Neural cell (in vitro differentiated cells): Measurements from ENCODE around the gene GART. TPM values are rescaled to one million over a fixed set of nuclear protein-coding genes. Genes with fewer than 3 reads are reported as not detected.

Experiments used
- H2AFZ ChIP-seq: fragments of 200-600, 300-800 bp; sonication (generic), shearing (Covaris generic); 2 replicates; pipeline ENCODE4 v1.6.0; 2014; ENCODE audit warnings: low read depth, mild to moderate bottlenecking, antibody characterized with exemption, low read length, moderate library complexity
- H3F3A ChIP-seq: fragments of 200-600 bp; shearing (Covaris generic); 2 replicates; pipeline ENCODE4 v1.6.1; 2016; ENCODE audit warnings: mild to moderate bottlenecking, moderate library complexity, mixed read lengths, antibody characterized with exemption, low read length; ENCODE audit not compliant: insufficient read depth, poor library complexity, severe bottlenecking
- H3K27ac ChIP-seq: fragments of 200-600, 300-800 bp; sonication (generic), shearing (Covaris generic); 2 replicates; pipeline ENCODE4 v1.5.1; 2014; ENCODE audit warnings: mild to moderate bottlenecking, low read length, moderate library complexity
- H3K27me3 ChIP-seq: fragments of 300-800, 200-600 bp; sonication (generic), shearing (Covaris generic); 2 replicates; pipeline ENCODE4 v1.6.0; 2014; ENCODE audit warnings: mild to moderate bottlenecking, low read depth, low read length, moderate library complexity; ENCODE audit not compliant: insufficient read depth
- H3K36me3 ChIP-seq: fragments of 300-800, 200-600 bp; sonication (generic), shearing (Covaris generic); 2 replicates; pipeline ENCODE4 v1.5.1; 2014; ENCODE audit warnings: mild to moderate bottlenecking, antibody characterized with exemption, low read length, moderate library complexity; ENCODE audit not compliant: insufficient read depth
- H3K4me2 ChIP-seq: fragments of 300-800, 200-600 bp; sonication (generic), shearing (Covaris generic); 2 replicates; pipeline ENCODE4 v1.6.0; 2014; ENCODE audit warnings: mild to moderate bottlenecking, low read length
- H3K4me3 ChIP-seq: fragments of 300-800, 200-600 bp; sonication (generic), shearing (Covaris generic); 2 replicates; pipeline ENCODE4 v1.5.1; 2014; ENCODE audit warnings: mild to moderate bottlenecking, low read length, moderate library complexity
- H3K79me2 ChIP-seq: fragments of 200-600 bp; shearing (Covaris generic); replicated peaks from 2 replicates; pipeline ENCODE4 v1.6.0; 2014; ENCODE audit warnings: mild to moderate bottlenecking, low read length, moderate library complexity; ENCODE audit not compliant: insufficient read depth
- H3K9ac ChIP-seq: fragments of 300-800, 200-600 bp; sonication (generic), shearing (Covaris generic); 2 replicates; pipeline ENCODE4 v1.6.1; 2016; ENCODE audit warnings: mild to moderate bottlenecking, low read length, mixed read lengths
- H3K9me2 ChIP-seq: fragments of 200-600 bp; shearing (Covaris generic); 2 replicates; pipeline ENCODE4 v1.6.1; 2016; ENCODE audit warnings: mild to moderate bottlenecking, low read length, mixed read lengths; ENCODE audit not compliant: insufficient read depth
- H3K9me3 ChIP-seq: fragments of 200-600, 300-800 bp; sonication (generic), shearing (Covaris generic); 2 replicates; pipeline ENCODE4 v1.6.1; 2016; ENCODE audit warnings: mild to moderate bottlenecking, mixed run types, low read length, moderate library complexity, mixed read lengths
- H4K20me1 ChIP-seq: fragments of 200-600 bp; shearing (Covaris generic); 2 replicates; pipeline ENCODE4 v1.6.1; 2016; ENCODE audit warnings: mild to moderate bottlenecking, mixed run types; ENCODE audit not compliant: insufficient read depth
- CTCF ChIP-seq: fragments of 450-650 bp; IDR thresholded peaks from 2 replicates; pipeline ENCODE4 v1.5.1; 2014; ENCODE audit warnings: antibody characterized with exemption, mild to moderate bottlenecking, moderate library complexity; ENCODE audit not compliant: poor library complexity, severe bottlenecking
- EP300 ChIP-seq: fragments of 450-650 bp; conservative IDR thresholded peaks from 2 replicates; pipeline ENCODE4 v1.6.1; 2014; ENCODE audit warnings: antibody characterized with exemption, mild to moderate bottlenecking, moderate library complexity; ENCODE audit not compliant: poor library complexity, severe bottlenecking
- EZH2 ChIP-seq: fragments of 200-600, 300-800 bp; shearing (Covaris generic), sonication (generic); IDR thresholded peaks from 2 replicates; pipeline ENCODE4 v1.6.1; 2014; ENCODE audit warnings: antibody characterized with exemption, low read length, borderline replicate concordance, mild to moderate bottlenecking; ENCODE audit not compliant: insufficient read depth, poor library complexity, severe bottlenecking
- MXI1 ChIP-seq: fragments of 450-650 bp; conservative IDR thresholded peaks from 2 replicates; pipeline ENCODE4 v1.6.1; 2014; ENCODE audit warnings: antibody characterized with exemption, mild to moderate bottlenecking; ENCODE audit not compliant: poor library complexity, severe bottlenecking
- POLR2AphosphoS5 ChIP-seq: IDR thresholded peaks from 2 replicates; pipeline ENCODE4 v1.6.1; 2012
- RAD21 ChIP-seq: fragments of 450-650 bp; conservative IDR thresholded peaks from 2 replicates; pipeline ENCODE4 v1.6.1; 2014; ENCODE audit warnings: antibody characterized with exemption, mild to moderate bottlenecking, moderate library complexity
- REST ChIP-seq: IDR thresholded peaks from 2 replicates; pipeline ENCODE4 v1.6.1; 2012; ENCODE audit warnings: borderline replicate concordance
- SMC3 ChIP-seq: fragments of 450-650 bp; conservative IDR thresholded peaks from 2 replicates; pipeline ENCODE4 v1.6.1; 2014; ENCODE audit warnings: antibody characterized with exemption, mild to moderate bottlenecking, moderate library complexity; ENCODE audit not compliant: poor library complexity
- TAF1 ChIP-seq: IDR thresholded peaks from 2 replicates; pipeline ENCODE4 v1.6.1; 2012; ENCODE audit warnings: low read depth
- polyA plus RNA-seq: library from polyadenylated mRNA; depleted of rRNA; stranded (reverse); fragments of >200 nt; gene quantifications from 2 replicates; pipeline ENCODE4 v1.2.3, GENCODE V29; 2014

The GART gene
- polyA plus RNA-seq, 1 donor from 2014 or later, result 87.5 TPM

DNA sequence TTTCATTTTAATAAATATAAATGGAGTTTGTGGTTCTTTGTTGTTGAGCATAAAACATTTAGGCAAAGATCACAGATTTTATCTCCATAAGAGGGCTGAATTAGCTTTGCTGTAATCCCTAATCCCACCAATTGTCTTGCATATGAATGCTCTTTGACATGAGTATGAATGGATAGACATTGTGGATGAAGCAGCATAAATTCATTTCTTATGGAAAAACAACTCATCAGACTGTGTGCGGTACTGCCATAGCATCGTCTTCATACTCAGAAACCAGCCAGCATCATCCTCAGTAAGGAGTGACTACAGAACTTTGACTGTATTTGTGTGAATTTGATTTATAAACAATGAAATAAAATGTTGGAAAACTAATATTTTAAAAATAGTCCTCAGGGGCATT is 20.5 kb upstream of the GART start:
- H4K20me1 ChIP-seq, result no peaks in the 10 kb centered on the region
- H3F3A ChIP-seq, result no peaks in the 10 kb centered on the region
- no peaks in the 10 kb centered on the region for H3K9me3 ChIP-seq
- H3K9me2 ChIP-seq, result no peaks in the 10 kb centered on the region
- no peak overlapping the region for H3K9ac ChIP-seq
- no peak overlapping the region for H3K4me3 ChIP-seq
- H3K4me2 ChIP-seq, result no peak overlapping the region
- peaks cover 12% of the 10 kb centered on the region for H3K36me3 ChIP-seq
- peaks cover 29% of the 10 kb centered on the region for H3K79me2 ChIP-seq
- H3K27ac ChIP-seq, result no peak overlapping the region
- no peaks in the 10 kb centered on the region for H3K27me3 ChIP-seq
- H2AFZ ChIP-seq, result no peak overlapping the region
- TF ChIP-seq POLR2AphosphoS5 (no peak), SMC3 (no peak), CTCF (no peak), RAD21 (no peak), EZH2 (no peak), TAF1 (no peak)

DNA sequence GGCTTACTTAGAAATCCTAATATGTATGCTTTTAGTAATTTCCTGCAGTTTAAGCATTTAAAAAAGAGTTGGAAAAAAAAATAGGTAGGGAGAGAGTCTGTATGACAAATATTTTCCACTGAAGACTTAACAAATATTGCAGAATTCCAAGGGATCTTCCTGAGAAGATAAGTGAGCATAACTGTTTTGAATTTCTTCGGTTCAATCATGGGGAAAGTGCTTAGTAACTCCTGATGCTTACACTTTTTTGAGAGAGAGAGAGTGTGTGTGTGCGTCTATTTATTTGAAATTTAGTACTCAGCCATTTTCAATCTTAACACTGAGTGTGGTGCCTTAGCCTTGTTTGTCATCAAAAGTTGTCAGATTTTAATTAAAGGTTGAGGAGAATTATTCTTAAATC is 19.5 kb upstream of the GART start:
- Histone ChIP-seq H3K9me3 (no peaks in the 10 kb centered on the region), H3K4me3 (no peak overlapping the region), H3F3A (no peaks in the 10 kb centered on the region), H3K36me3 (peaks cover 12% of the 10 kb centered on the region), H3K27me3 (no peaks in the 10 kb centered on the region), H3K9me2 (no peaks in the 10 kb centered on the region), H2AFZ (no peak overlapping the region), H3K79me2 (peaks cover 29% of the 10 kb centered on the region), H3K4me2 (no peak overlapping the region), H4K20me1 (no peaks in the 10 kb centered on the region), H3K27ac (no peak overlapping the region), H3K9ac (no peak overlapping the region)
- TF ChIP-seq EP300, result no peak
- TF ChIP-seq REST, result no peak
- TF ChIP-seq TAF1, result no peak
- no peak for TF ChIP-seq CTCF
- TF ChIP-seq RAD21, result no peak
- no peak for TF ChIP-seq EZH2
- TF ChIP-seq SMC3, result no peak
- TF ChIP-seq POLR2AphosphoS5, result no peak
- no peak for TF ChIP-seq MXI1
